ENCODE measurements around the gene AMMECR1.

GRCh38 chrX:110159235-110159634, 158.7 kb downstream of the AMMECR1 start:
- TF ChIP-seq, protein P1, sequence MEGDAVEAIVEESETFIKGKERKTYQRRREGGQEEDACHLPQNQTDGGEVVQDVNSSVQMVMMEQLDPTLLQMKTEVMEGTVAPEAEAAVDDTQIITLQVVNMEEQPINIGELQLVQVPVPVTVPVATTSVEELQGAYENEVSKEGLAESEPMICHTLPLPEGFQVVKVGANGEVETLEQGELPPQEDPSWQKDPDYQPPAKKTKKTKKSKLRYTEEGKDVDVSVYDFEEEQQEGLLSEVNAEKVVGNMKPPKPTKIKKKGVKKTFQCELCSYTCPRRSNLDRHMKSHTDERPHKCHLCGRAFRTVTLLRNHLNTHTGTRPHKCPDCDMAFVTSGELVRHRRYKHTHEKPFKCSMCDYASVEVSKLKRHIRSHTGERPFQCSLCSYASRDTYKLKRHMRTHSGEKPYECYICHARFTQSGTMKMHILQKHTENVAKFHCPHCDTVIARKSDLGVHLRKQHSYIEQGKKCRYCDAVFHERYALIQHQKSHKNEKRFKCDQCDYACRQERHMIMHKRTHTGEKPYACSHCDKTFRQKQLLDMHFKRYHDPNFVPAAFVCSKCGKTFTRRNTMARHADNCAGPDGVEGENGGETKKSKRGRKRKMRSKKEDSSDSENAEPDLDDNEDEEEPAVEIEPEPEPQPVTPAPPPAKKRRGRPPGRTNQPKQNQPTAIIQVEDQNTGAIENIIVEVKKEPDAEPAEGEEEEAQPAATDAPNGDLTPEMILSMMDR (IDR thresholded peaks at IDR 0.05; ENCODE audit: low read length): no peak
- no peak for TF ChIP-seq EZH2 (optimal IDR thresholded peaks at IDR 0.05; ENCODE audit: low read depth, low read length)

All from MM.1S (cell line).